ENCODE results near the gene PRSS2. TPM values are rescaled to one million over a fixed set of nuclear protein-coding genes. Genes with fewer than 3 reads are reported as not detected.

Gene PRSS2
- total RNA-seq, 1 donor from 2014 or later, result 6.0 TPM

GRCh38 chr7:142782922-142783900 is 12.4 kb downstream of the PRSS2 start:
- intact Hi-C loops (cut with DNase I), result no loop called here
- ATAC-seq (peak; percentile 88), DNase-seq (ENCODE audit: low spot score) (peak; percentile 90)

- no peak for DNase-seq (ENCODE audit: low spot score)
- no peak for ATAC-seq
- intact Hi-C loops (cut with DNase I), result no loop called here
Observed at GRCh38 chr7:142784096-142784495, 13.3 kb downstream of the PRSS2 start.

DNA sequence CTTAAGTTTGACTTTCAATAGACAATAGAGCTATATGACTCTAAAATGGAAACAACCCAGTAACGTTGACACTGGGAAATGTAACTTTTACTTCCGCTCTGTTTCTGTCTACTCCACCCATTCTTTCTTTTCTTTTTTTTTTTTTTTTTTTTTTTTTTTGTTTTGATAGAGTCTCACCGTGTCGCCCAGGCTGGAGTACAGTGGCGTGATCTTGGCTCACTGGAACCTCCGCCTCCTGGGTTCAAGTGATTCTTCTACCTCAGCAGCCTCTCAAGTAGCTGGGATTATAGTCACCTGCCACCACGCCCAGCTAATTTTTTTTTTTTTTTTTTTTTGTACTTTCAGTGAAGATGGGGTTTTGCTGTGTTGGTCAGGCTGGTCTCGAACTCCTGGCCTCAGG is 13.9 kb downstream of the PRSS2 start:
- DNase-seq (ENCODE audit: low spot score) (no peak), ATAC-seq (no peak)
- intact Hi-C loops (cut with DNase I), result no loop called here

- no peak for DNase-seq (ENCODE audit: low spot score)
- intact Hi-C loops (cut with DNase I), result no loop called here
Observed at GRCh38 chr7:142785841-142786250, 15.1 kb downstream of the PRSS2 start.

DNA sequence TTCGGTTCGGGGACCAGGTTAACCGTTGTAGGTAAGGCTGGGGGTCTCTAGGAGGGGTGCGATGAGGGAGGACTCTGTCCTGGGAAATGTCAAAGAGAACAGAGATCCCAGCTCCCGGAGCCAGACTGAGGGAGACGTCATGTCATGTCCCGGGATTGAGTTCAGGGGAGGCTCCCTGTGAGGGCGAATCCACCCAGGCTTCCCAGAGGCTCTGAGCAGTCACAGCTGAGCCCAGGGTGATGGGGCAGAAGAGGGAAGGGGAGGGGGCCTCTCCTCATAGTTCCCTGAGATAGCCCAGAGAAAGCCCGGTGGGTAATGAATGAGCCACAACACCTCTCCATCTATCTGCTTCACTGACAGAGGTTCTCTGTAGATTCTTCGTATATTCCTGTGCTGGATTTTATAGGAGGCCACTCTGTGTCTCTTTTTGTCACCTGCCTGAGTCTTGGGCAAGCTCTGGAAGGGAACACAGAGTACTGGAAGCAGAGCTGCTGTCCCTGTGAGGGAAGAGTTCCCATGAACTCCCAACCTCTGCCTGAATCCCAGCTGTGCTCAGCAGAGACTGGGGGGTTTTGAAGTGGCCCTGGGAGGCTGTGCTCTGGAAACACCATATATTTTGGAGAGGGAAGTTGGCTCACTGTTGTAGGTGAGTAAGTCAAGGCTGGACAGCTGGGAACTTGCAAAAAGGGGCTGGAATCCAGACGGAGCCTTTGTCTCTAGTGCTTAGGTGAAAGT is 16.4 kb downstream of the PRSS2 start:
- no peak for DNase-seq (ENCODE audit: low spot score)
- intact Hi-C loops (cut with DNase I), result no loop called here
- no peak for ATAC-seq

More at GRCh38 chr7:142785841-142786250, 15.1 kb downstream of the PRSS2 start:
- no peak for ATAC-seq

GRCh38 chr7:142787783-142788182 is 17.0 kb downstream of the PRSS2 start:
- DNase-seq (ENCODE audit: low spot score), result no peak
- no peak for ATAC-seq
- intact Hi-C loops (cut with DNase I), result no loop called here

DNA sequence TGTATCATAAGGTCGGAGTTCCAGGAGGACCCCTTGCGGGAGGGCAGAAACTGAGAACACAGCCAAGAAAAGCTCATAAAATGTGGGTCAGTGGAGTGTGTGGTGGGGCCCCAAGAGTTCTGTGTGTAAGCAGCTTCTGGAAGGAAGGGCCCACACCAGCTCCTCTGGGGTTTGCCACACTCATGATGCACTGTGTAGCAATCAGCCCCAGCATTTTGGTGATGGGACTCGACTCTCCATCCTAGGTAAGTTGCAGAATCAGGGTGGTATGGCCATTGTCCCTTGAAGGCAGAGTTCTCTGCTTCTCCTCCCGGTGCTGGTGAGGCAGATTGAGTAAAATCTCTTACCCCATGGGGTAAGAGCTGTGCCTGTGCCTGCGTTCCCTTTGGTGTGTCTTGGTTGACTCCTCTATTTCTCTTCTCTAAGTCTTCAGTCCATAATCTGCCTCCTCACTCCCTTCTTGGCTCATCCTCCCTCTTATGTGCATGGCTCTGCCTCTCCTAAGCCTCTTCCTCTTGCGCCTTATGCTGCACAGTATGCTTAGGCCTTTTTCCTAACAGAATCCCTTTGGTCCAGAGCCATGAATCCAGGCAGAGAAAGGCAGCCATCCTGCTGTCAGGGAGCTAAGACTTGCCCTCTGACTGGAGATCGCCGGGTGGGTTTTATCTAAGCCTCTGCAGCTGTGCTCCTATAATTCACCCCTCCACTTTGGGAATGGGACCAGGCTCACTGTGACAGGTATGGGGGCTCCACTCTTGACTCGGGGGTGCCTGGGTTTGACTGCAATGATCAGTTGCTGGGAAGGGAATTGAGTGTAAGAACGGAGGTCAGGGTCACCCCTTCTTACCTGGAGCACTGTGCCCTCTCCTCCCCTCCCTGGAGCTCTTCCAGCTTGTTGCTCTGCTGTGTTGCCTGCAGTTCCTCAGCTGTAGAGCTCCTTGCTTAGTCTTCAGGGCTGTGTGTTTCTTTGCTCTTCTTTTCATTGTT is 17.8 kb downstream of the PRSS2 start:
- intact Hi-C loops (cut with DNase I), result no loop called here
- ATAC-seq, result no peak
- DNase-seq (ENCODE audit: low spot score), result no peak

DNA sequence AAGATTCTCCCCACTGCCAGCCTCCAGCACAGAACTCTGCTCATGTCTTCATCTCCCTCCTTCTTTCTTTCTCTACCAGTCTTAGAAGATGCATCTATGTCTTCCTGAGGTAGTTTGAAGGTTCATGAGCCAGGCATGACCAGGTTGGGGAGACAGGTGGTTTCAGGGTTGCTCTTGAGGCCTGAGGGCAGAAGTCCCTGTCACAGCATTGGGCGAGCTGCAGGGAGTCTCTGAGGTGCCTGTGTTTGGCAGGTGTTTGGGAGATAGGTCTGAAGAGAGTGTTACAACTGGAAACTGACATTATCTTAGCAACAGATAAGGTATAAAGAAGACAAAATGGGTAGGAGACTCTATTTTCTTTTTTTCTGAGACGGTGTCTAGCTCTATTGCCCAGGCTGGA is 18.7 kb downstream of the PRSS2 start:
- ATAC-seq (no peak), DNase-seq (ENCODE audit: low spot score) (no peak)
- intact Hi-C loops (cut with DNase I), result no loop called here

DNA sequence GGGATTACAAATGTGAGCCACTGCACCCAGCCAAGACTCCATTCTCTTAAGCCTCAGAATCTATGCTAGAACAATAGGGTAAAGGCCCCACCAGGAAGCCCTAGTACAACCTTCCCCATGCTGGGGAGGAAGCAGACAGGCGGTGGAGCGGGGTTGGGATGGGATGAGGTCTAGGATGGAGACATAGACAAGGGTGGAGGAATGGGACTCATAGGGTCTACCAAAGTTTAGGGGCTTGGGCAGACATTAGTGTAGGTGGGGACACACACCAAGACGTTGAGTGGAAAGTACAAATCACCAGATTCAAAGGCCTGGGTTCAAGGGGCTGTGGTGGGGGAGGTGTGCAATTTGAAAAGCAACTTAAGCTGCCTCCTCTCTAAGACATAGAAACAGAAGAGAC is 19.3 kb downstream of the PRSS2 start:
- DNase-seq (ENCODE audit: low spot score), result no peak
- ATAC-seq, result no peak
- intact Hi-C loops (cut with DNase I), result no loop called here

- DNase-seq (ENCODE audit: low spot score) (no peak), ATAC-seq (no peak)
- intact Hi-C loops (cut with DNase I), result no loop called here
Observed at GRCh38 chr7:142790555-142790954, 19.8 kb downstream of the PRSS2 start.

- DNase-seq (ENCODE audit: low spot score) (no peak), ATAC-seq (no peak)
- intact Hi-C loops (cut with DNase I), result no loop called here
Observed at GRCh38 chr7:142791502-142791901, 20.7 kb downstream of the PRSS2 start.

DNA sequence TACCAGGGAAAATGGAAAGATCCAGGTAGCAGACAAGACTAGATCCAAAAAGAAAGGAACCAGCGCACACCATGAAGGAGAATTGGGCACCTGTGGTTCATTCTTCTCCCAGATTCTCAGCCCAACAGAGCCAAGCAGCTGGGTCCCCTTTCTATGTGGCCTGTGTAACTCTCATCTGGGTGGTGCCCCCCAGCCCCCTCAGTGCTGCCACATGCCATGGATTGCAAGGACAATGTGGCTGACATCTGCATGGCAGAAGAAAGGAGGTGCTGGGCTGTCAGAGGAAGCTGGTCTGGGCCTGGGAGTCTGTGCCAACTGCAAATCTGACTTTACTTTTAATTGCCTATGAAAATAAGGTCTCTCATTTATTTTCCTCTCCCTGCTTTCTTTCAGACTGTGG is 21.4 kb downstream of the PRSS2 start:
- intact Hi-C loops (cut with DNase I), result no loop called here
- DNase-seq (ENCODE audit: low spot score) (no peak), ATAC-seq (no peak)

DNA sequence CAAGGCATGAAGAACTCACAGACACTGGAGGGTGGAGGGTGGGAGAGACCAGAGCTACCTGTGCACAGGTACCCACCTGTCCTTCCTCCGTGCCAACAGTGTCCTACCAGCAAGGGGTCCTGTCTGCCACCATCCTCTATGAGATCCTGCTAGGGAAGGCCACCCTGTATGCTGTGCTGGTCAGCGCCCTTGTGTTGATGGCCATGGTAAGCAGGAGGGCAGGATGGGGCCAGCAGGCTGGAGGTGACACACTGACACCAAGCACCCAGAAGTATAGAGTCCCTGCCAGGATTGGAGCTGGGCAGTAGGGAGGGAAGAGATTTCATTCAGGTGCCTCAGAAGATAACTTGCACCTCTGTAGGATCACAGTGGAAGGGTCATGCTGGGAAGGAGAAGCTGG is 21.8 kb downstream of the PRSS2 start:
- ATAC-seq (no peak), DNase-seq (ENCODE audit: low spot score) (no peak)
- intact Hi-C loops (cut with DNase I), result no loop called here

DNA sequence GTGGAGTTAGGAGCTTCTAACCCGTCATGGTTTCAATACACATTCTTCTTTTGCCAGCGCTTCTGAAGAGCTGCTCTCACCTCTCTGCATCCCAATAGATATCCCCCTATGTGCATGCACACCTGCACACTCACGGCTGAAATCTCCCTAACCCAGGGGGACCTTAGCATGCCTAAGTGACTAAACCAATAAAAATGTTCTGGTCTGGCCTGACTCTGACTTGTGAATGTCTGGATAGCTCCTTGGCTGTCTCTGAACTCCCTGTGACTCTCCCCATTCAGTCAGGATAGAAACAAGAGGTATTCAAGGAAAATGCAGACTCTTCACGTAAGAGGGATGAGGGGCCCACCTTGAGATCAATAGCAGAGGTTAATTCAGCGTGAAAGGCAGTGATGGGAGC is 22.4 kb downstream of the PRSS2 start:
- ATAC-seq (no peak), DNase-seq (ENCODE audit: low spot score) (no peak)
- intact Hi-C loops (cut with DNase I), result no loop called here

GRCh38 chr7:142795339-142795863 is 24.6 kb downstream of the PRSS2 start:
- intact Hi-C loops (cut with DNase I), result no loop called here
- DNase-seq (ENCODE audit: low spot score) (no peak), ATAC-seq (no peak)

- ATAC-seq (no peak), DNase-seq (ENCODE audit: low spot score) (no peak)
- intact Hi-C loops (cut with DNase I), result no loop called here
Observed at GRCh38 chr7:142796001-142796500, 25.3 kb downstream of the PRSS2 start.

- peak; percentile 41 for ATAC-seq
- intact Hi-C loops (cut with DNase I), result no loop called here
- no peak for DNase-seq (ENCODE audit: low spot score)
Observed at GRCh38 chr7:142796501-142797390, 26.0 kb downstream of the PRSS2 start.
